Activated T-cell treated with anti-CD3 and anti-CD28 coated beads, Interleukin-2, amount 50 U/mL, for 48 hours (primary cell): ENCODE measurements around the gene ISCA1.
"Not testable (repeated sequence)": the region's sequence is repeated elsewhere in the genome, so short reads cannot be mapped to it uniquely, and the experiment has no call there.

Experiments
- DNase-seq, 2 experiments: peaks; one replicate each; pipeline ENCODE4 v3.0.0-alpha.2; 2020

Gene ISCA1

GRCh38 chr9:86282077-86282978, at the start of gene ISCA1:
TSS of gene ISCA1 (minus strand) at chr9:86282538. CDS start at chr9:86282458, 80 bp downstream.
- DNase-seq = peak; percentile 98 to 99

- DNase-seq = no peak
These were observed 47.8 kb upstream of the ISCA1 start for GRCh38 chr9:86330186-86330585.

GRCh38 chr9:86329649-86330048, 47.3 kb upstream of the ISCA1 start:
- DNase-seq = no peak

- DNase-seq = no peak
These were observed 45.8 kb upstream of the ISCA1 start for GRCh38 chr9:86328156-86328555.

GRCh38 chr9:86326536-86326935, 44.2 kb upstream of the ISCA1 start:
- DNase-seq = no peak

- DNase-seq = no peak
These were observed 42.6 kb upstream of the ISCA1 start for GRCh38 chr9:86324901-86325300.

- no peak for DNase-seq
These were observed 42.0 kb upstream of the ISCA1 start for GRCh38 chr9:86324308-86324707.

- no peak for DNase-seq
These were observed 40.8 kb upstream of the ISCA1 start for GRCh38 chr9:86322973-86323644.

- no peak for DNase-seq
These were observed 39.0 kb upstream of the ISCA1 start for GRCh38 chr9:86321373-86321772.

GRCh38 chr9:86318187-86318586, 35.8 kb upstream of the ISCA1 start:
- DNase-seq = no peak

- no peak for DNase-seq
These were observed 32.7 kb upstream of the ISCA1 start for GRCh38 chr9:86315078-86315477.

GRCh38 chr9:86312959-86313358, 30.6 kb upstream of the ISCA1 start:
- DNase-seq = not testable (repeated sequence)

- DNase-seq = no peak
These were observed 26.3 kb upstream of the ISCA1 start for GRCh38 chr9:86308687-86309086.

GRCh38 chr9:86304236-86304730, 21.9 kb upstream of the ISCA1 start:
- no peak for DNase-seq

GRCh38 chr9:86303316-86303975, 21.1 kb upstream of the ISCA1 start:
- DNase-seq = peak; percentile 27 to 28

GRCh38 chr9:86301686-86302085, 19.3 kb upstream of the ISCA1 start:
- no peak for DNase-seq

GRCh38 chr9:86300701-86301100, 18.4 kb upstream of the ISCA1 start:
- no peak for DNase-seq

- no peak for DNase-seq
These were observed 16.5 kb upstream of the ISCA1 start for GRCh38 chr9:86298873-86299272.

- DNase-seq = not testable (repeated sequence)
These were observed 8.0 kb upstream of the ISCA1 start for GRCh38 chr9:86290341-86290740.

GRCh38 chr9:86288499-86289198, 6.3 kb upstream of the ISCA1 start:
- no peak for DNase-seq

GRCh38 chr9:86287013-86287412, 4.7 kb upstream of the ISCA1 start:
- DNase-seq = no peak

- DNase-seq = no peak
These were observed 3.9 kb upstream of the ISCA1 start for GRCh38 chr9:86286278-86286677.

GRCh38 chr9:86285261-86285660, 2.9 kb upstream of the ISCA1 start:
- no peak for DNase-seq
